22Rv1 (cell line): ENCODE measurements around the gene ZNF436.
"Not testable (repeated sequence)": the region's sequence is repeated elsewhere in the genome, so short reads cannot be mapped to it uniquely, and the experiment has no call there.

Experiments
- ZFX ChIP-seq: fragments of 450-650 bp; IDR thresholded peaks from 2 replicates; pipeline ENCODE4 v1.6.1; 2017; ENCODE audit warnings: antibody characterized with exemption, borderline replicate concordance
- TF ChIP-seq, protein P1 (sequence below): fragments of 450-650 bp; IDR thresholded peaks from 2 replicates; pipeline ENCODE4 v1.5.1; 2017; ENCODE audit warnings: mild to moderate bottlenecking

DNA sequence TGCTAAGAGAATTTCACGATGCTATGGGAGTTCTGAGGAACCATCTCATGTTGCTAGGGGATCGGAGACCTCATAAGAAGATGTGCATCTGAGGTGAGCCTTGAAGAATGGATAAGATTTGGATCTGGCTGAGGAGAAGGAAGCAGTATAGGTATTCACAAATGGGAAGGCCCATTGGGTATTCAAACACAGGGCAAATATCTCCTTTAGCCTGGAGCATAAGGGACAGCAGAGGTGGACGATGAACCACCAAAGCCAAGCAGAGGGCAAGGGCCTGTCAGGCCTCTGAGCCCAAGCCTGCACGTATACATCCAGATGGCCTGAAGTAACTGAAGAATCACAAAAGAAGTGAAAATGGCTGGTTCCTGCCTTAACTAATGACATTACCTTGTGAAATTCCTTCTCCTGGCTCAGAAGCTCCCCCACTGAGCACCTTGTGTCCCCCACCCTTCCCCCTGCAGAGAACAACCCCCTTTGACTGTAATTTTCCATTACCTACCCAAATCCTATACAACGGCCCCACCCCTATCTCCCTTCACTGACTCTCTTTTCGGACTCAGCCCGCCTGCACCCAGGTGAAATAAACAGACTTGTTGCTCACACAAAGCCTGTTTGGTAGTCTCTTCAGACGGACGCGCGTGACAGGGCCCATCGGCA, 4.6 kb upstream of the ZNF436 start:
- TF ChIP-seq, protein P1, sequence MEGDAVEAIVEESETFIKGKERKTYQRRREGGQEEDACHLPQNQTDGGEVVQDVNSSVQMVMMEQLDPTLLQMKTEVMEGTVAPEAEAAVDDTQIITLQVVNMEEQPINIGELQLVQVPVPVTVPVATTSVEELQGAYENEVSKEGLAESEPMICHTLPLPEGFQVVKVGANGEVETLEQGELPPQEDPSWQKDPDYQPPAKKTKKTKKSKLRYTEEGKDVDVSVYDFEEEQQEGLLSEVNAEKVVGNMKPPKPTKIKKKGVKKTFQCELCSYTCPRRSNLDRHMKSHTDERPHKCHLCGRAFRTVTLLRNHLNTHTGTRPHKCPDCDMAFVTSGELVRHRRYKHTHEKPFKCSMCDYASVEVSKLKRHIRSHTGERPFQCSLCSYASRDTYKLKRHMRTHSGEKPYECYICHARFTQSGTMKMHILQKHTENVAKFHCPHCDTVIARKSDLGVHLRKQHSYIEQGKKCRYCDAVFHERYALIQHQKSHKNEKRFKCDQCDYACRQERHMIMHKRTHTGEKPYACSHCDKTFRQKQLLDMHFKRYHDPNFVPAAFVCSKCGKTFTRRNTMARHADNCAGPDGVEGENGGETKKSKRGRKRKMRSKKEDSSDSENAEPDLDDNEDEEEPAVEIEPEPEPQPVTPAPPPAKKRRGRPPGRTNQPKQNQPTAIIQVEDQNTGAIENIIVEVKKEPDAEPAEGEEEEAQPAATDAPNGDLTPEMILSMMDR: not testable (repeated sequence)
- not testable (repeated sequence) for TF ChIP-seq ZFX
